Stimulated activated CD4-positive, alpha-beta T cell treated with anti-CD3 and anti-CD28 coated beads, TNF-alpha, amount 100 ng/mL, for 24 hours (primary cell): ENCODE measurements around the gene FBXL17.
A peak's percentile ranks its signal among the peaks of the same experiment; 100 is the strongest.
"Not testable (repeated sequence)": the region's sequence is repeated elsewhere in the genome, so short reads cannot be mapped to it uniquely, and the experiment has no call there.

Experiments used
- DNase-seq, 3 experiments: peaks; one replicate each; pipeline ENCODE4 v3.0.0-alpha.2; 2020; ENCODE audit warnings: low read depth in 3 of 3

FBXL17 gene

DNA sequence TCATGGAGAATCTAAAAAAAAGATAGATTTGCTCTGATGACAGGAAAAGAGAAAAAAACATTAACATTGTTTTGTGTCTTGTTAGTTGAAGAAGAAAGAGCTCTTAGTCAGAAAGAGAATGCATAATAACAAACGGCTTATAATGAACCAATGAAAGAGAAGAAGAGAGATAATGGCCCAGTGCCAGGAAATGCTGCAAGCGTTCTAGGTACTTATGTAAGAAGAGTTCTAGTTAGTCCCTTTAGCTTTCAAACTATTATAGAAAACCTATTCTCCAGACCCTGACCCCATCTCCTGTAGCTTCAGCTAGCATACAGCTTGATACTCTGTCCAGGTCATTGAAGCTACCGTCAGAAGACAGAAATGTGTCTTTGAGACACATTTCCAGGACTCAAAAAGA lies 70.2 kb downstream of the FBXL17 start:
- no peak for DNase-seq

DNA sequence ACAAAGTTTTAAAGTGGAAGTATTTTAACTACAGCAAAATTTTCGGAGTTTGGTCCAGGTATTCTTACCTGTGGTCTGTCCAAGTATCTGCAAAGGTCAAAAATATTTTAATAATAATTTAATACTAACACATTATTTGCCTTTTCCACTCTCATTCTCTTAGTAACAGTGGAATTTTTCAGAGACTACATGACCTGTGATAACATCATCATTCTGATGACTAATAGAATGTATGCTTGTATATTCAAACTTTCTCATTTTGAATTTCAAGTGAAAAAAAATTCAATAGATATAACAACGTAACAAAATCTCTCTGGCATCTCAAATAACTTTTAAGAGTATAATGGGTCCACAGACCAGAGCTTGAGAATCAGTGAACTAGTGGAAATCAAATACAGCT lies 78.3 kb downstream of the FBXL17 start:
- DNase-seq, result no peak

DNA sequence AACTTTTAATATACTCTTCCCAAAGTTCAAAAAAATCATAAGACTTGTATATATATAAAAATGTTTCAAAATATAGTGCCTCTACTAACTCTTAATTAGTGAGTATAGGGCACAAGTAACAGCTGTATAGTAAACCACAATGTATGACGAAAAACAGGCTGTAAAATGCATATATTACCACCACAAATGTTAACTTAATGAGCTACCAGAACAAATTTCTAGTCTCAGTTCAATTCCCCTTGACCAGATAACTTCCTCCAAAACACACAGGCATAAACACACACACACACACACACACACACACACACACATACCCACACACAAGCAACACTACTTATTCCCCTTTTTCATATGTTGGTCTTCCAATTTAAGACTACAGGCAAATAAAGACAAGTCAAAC lies 78.8 kb downstream of the FBXL17 start:
- DNase-seq, result no peak

DNA sequence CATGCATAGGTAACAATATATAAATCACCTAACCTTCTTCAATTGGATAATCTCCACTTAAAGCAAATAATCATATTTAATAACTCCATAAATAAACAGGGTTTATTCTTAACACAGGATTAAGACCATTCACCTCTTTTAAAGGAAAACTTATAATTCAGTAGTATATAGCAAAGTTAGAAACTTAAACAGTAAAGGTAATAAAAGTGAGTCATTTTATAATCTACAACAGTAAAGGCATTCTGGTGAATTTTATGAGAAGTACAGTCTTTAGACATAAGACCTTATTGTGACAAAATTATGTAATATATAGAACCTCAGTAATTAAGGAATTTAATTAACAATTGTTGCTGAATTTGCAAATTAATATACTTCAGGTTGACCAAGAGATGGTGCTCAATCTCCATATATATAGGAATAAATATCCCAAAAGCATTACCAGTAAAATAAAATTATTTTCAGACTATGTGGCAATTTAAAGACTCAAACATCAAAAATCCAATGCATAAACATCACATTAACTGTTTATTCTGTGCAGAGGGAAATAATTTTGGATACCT lies 84.8 kb downstream of the FBXL17 start:
- DNase-seq, result no peak

DNA sequence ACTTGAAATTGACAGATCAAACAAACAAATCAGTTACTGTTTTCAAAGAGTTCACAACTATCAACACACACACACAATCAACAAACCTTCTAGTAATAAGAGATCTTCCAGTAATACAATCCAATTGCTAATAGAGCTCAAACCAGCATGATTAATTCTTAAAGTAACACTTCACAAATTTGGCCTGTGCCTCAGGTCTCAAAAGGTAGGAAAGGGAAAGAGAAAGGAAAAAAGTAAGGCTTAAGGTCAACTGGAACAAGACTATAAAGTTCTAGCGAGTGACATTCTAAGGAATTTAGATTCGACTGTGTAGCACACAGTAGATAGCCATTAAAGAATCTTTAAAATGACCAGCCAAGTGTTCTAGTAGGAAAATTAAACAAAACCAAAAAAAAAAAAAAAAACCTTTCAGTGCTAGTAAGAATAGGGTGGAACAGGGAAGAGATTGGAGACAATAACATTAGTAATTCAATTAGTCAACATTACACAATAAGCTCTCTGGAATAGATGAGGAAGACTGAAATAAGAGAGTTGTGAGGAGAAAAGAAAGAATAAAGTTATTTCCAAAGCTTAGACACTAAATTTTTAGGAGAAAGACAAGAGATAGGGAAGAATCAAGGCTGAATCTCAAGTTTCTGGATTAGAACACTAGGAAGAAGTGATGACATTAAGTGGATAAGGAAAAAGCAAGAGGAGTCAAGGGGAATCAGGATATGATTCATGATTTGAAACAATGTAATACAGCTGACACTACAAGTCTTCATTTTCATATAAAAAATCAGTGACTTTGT lies 86.1 kb downstream of the FBXL17 start:
- DNase-seq, result no peak

DNA sequence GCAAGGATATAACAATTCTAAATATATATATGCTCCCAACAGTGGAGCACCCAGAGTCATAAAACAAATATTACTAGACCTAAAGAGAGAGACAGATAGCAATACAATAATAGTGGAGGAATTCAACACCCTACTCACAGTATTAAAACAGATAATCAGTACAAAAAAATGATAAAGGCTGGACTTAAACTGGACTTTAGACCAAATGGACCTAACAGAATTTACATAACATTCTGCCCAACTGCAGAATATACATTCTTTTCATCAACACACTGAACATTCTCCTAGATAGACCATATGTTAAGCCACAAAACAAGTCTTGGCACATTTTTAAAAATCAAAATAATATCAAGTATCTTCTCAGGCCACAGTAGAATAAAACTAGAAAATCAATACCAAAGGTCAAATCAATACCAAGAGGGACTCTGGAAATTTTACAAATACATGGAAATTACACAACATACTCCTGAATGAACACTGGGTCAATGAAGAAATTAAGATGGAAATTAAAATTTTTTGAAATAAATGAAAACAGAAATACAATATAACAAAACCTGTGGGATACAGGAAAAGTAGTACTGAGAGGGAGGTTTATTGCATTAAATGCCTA lies 100.8 kb downstream of the FBXL17 start:
- no peak for DNase-seq

DNA sequence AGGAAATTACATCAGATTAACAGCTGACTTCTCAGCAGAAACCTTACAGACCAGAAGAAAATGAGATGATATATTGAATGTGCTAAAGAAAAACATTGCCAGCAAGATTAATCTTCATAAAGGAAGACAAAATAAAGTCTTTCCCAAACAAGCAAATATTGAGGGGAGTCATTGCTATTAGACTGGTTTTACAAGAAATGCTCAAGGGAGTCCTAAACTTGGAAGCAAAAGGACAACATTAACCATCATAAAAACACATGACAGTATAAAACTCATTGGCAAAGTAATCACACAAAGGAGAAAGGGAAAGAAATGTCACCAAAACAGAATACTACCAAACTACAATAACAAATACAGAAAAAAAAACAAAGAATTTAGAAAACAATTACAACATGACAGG lies 101.7 kb downstream of the FBXL17 start:
- DNase-seq, result no peak

DNA sequence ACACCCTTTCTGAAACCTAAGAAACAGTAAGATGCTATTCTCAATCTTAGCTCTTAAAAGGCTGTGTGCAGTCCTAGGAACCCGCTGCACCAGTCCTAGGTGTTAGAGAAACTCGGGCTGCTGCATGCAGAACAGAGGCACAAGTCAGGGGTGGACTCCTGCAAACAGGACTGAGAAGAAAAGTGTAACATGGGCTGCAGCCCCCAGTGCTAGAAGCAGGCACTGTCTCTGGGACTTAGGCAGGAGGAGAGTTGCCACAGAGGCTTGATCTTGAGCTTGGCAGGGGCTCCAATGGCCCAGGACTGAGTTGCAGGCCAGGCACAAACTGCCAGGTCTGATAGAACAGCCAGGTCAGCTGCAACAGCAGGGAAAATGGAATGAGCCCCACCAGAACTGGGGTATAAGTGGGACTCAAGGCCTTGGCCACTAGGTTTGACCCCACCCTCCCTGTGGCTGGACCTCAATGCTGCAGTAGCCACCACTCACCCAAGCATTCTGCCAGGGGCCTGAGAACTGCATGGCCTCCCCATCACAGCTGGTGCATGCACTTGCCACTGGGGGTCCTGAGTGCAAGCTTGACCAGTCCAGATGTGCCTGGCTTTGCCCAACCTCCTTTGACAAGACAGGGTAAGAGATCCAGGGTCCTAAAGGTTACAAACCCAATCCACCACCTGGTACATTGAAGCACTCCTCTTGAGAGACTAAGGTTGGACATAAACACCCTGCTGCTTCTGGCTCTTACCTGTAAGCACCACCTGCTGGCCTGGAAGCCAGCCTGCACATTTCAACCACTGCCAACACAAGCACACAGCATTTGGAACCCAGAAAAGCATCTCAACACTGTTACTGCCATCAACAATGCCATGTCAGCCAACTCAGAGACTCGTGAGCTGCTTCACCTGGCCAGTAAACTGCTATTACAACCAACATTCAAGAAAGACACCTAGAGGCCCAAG lies 103.3 kb downstream of the FBXL17 start:
- DNase-seq, result no peak

DNA sequence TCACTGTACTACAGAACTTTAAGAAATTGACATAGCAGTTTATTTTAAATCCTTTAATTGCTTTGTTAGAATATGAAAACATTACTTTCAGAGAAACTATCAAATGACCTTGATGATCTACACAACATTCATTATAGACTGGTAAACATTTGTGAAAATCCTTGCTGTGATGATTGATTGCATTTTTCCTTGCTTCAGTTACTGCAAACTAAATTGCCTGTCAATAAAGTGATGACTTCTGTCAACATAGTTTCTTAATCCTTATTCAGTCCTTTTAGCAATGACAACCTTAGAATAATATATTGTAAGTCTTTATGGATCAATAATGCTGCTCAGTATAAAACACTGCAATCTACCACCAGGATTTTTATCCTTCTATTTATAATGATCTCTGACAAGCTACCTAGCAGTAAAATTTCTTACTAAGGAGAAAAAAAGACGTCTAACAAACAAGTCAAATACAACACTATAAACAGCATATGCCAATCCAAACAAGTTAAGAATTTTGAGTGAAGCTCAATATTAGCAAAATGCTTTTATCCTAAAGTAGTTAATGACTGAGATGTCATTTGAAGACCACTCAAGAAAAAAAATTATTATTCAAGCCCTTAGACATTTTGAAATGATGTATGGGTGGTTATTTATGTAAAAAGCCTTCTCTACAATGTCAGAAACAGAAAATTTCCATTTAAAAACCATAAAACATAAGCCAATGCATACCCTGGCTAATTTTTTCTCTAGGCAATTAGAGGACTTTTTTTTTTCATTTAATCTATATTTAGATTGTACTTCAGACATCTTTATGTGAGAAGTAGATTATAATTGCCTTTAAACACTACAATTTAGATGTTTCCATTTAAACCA lies 105.5 kb downstream of the FBXL17 start:
- no peak for DNase-seq

DNA sequence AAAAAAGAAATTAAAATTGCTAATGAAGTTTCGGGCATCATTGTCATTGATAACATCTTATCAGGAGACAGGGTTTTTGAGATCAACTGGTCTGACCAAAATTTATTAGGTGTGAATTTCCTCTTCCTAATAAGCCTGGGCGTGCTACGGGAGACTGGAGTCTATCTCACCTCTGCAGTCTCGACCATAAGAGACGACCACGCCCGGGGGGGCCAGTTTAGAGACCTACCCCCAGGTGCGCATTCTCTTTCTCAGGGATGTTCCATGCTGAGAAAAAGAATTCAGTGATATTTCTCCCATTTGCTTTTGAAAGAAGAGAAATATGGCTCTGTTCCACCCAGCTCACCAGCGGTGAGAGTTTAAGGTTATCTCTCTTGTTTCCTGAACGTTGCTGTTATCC lies 107.8 kb downstream of the FBXL17 start:
- DNase-seq, result not testable (repeated sequence)

DNA sequence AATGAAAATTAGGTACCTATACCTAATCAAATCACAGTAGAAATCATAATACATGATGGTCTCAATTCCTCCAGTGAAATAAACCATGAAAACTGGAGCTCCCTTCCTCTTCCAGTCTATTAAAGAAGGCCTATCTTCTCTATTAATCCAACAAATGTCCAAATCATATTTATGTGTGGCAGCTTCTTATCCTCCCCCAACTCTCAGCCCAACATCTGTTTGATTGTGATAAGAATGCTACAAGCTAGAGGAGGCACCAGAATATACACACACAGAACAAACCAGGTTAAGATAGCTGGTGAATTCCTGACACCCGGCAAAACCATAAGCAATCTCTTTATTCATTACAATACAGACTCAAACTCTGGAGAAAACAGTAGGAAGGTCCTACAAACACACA lies 110.8 kb downstream of the FBXL17 start:
- no peak for DNase-seq

DNA sequence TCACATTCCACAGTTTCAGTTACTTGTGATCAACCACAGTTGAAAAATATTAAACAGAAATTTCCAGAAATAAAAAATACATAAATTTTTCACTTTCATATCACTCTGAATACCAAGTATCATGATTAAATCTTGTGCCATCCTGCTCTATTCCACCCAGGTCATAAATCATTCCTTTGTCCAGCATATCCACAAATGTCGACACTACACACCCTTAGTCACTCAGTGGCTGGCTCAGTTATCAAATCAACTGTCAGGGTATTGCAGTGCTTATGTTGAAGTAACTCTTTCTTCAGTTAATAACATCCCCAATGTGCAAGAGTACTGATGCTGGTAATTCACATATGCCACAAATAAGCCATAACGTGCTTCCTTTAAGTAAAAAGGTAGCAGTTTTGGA lies 115.7 kb downstream of the FBXL17 start:
- no peak for DNase-seq

DNA sequence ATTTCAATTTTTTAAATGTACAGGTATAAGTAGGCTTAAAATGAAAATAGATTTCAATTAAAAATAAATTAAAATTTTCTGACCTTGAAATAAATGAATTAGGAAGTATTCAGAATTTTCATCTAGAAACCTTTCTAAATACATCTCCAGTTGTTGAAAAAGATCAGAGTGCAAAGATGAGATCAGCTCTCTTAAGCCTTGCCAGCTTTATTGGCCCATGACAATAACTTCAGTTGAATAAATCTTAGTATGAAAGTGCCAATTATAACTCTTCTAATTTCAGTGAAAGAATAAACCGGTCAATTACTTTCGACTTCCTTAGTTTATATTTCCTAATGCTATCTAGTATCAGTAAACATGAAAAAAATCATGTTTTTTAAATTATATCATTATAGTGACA lies 117.4 kb downstream of the FBXL17 start:
- DNase-seq, result no peak

DNA sequence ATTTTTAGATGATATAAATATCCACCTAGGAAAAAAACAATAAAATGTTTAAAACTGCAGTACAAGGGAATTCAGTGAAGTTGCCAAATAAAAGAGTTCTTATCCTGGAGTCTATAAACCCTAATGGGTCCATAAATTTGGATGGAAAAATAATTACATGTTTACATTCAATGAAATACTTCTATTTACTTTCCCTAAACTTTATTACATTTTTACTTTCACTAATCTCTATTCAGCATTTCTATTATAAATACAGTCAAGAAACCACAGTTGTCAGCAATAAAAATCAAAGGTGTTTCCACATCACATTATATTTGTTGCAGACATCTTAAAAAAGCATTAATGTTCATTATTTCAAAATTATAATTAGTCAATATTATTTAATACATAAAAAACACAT lies 118.6 kb downstream of the FBXL17 start:
- DNase-seq, result no peak

DNA sequence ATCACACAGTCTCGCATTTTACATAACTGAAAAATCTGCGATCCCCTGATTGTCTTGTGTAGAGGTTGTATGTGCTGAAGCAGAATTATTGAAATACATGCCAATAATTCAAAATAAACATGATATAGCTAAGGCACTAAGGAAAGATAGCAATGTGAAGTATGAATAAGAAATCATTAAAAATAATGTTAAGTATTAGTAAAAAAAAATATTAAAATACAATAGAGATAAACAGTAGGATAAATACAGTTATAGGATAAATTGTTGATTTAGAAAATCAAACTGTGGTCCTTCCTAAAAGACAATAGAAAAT lies 121.1 kb downstream of the FBXL17 start:
- DNase-seq, result no peak

DNA sequence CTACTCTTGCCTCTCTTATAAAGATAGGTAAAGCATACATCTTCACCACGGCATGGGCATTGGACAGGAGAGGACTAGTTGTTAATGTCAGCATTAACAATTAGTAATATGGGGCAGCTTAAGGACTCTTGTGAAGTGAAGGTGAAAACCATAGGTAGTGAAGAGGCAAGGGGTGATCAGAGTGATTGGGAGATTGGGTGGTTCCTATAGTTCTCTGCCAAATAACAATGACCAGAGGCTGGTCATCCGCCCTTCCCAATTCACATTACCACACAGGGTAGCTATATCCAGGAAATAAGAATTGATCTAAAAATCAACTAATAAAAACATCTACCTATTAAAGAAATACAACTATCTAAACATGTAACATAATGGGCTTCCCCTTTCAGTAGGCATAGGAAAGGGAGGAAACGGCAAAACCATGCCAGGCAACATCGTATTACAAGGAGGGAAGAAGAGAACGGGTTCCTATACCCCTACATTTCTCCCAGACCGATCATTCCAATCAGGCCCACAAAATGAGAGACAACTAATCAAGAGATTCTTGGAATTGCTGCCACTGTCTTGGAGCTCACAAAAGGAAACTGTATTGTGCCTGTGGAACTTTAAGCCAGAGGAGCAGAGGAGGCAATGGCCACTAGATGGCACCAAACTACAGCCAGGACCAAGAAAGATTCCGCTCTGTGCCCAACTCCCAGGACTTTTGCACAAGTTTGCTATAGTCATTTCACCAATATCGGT lies 121.6 kb downstream of the FBXL17 start:
- peak; percentile 46 to 53 (median 52) for DNase-seq

DNA sequence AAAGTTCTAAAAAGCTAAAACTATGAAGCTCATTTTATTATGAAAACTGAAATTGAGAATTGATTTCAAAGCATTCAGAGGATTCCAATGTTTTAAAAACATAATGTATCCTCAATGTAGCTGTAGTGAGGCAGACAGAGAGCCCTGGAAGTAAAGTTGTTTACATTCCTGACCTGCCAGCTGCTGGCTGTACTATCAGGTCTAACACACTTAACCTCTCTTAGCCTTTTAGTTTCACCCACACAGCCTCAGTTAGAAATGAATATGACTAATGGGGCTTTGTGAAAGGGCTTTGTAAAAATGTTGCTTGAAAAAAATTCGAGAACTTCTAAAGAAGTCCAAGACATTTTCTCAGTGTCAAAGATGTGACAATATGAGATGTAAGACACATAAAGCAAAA lies 122.6 kb downstream of the FBXL17 start:
- DNase-seq, result no peak

DNA sequence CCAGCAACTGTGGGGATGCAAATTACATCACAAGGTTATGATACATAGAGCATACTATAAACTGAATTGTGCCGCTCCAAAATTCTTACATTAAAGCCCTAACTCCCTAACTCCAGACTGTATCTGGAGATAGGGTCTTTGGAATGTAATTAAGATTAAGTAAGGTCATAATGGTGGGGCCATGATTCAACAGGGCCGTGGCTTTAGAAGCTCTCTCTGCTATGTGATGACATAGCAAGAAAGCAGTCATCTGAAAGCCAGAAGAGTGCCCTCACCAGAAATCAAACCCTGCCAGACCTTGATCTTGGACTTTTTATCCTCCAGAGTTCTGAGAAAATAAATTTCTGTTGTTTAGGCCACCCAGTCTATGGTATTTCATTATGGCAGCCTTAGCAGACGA lies 123.9 kb downstream of the FBXL17 start:
- no peak for DNase-seq

DNA sequence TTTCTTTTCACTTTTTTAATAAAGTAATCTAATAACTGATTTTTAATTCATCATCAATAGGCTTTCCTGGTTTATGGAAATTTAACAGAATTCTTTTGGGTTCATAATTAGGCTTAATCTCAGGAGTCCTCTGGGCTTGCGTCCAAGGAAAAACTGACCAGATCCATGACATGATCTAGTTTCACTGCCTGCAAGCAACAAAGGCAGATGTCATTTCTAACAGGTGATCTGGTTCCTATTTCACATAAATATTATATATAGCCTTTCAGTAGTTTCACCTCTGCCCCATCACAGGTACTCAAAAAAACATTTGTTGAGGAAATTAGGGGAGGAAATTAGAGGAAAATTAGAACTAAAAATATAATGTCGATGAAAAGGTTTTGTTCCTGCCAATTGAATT lies 126.4 kb downstream of the FBXL17 start:
- no peak for DNase-seq

DNA sequence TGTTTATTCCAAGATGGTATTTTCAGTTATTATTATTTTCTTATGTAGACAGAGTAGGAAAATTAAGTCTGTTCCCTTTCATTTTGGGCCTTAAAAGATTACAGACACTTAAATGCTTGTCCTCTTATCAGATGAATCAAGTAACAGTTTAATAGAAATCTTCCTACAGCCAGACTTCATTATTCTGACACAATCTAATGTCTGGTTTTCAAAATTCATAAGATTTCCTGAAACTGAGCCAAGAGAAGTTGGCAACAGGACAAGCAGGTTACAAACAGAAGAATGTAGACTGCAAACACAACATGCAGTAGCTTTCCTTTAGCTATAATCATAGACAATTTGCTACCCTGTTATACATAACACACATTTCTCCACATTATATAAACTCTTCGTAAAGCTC lies 130.5 kb downstream of the FBXL17 start:
- no peak for DNase-seq
